Adipose tissue (tissue), 3 donors: ENCODE measurements around the gene NUTF2. TPM values are rescaled to one million over a fixed set of nuclear protein-coding genes. Genes with fewer than 3 reads are reported as not detected.
A peak's percentile ranks its signal among the peaks of the same experiment; 100 is the strongest.
"Not testable (repeated sequence)": the region's sequence is repeated elsewhere in the genome, so short reads cannot be mapped to it uniquely, and the experiment has no call there.

Experiments
- H3K27ac ChIP-seq: one replicate; pipeline ENCODE4 v1.5.1; 2013; ENCODE audit warnings: low read depth, low read length
- WGBS, 3 donors: extraction: QIAGEN DNeasy Blood & Tissue Kit; methylation state at CpG; one replicate each; pipeline ENCODE4 v1.1.7; 2013; 5-methylcytosine and 5-hydroxymethylcytosine counted together
- polyA plus RNA-seq, 3 donors: library from polyadenylated mRNA; stranded (reverse); fragments of 200-250 nt; gene quantifications; one replicate each; pipeline ENCODE4 v1.2.3, GENCODE V29; 2013
- donor health status: healthy with polysubstance abuse.
- donor health status: Bipolar disorder and iron deficiency.
- donor health status: healthy.

NUTF2 gene
- polyA plus RNA-seq, 3 donors = 63.8 to 120 (median 113) TPM

- peak overlapping the region; percentile 52 for H3K27ac ChIP-seq
- WGBS, 3 donors = 17 to 64% (median 57%) methylated on average over 3 of the region's 3 CpGs
These were observed 11.0 kb downstream of the NUTF2 start for GRCh38 chr16:67857547-67858233.

GRCh38 chr16:67858500-67858899, 11.8 kb downstream of the NUTF2 start:
- H3K27ac ChIP-seq = peak overlapping the region; percentile 52
- 58 to 76% (median 64%) methylated on average over 4 of the region's 4 CpGs for WGBS, 3 donors

DNA sequence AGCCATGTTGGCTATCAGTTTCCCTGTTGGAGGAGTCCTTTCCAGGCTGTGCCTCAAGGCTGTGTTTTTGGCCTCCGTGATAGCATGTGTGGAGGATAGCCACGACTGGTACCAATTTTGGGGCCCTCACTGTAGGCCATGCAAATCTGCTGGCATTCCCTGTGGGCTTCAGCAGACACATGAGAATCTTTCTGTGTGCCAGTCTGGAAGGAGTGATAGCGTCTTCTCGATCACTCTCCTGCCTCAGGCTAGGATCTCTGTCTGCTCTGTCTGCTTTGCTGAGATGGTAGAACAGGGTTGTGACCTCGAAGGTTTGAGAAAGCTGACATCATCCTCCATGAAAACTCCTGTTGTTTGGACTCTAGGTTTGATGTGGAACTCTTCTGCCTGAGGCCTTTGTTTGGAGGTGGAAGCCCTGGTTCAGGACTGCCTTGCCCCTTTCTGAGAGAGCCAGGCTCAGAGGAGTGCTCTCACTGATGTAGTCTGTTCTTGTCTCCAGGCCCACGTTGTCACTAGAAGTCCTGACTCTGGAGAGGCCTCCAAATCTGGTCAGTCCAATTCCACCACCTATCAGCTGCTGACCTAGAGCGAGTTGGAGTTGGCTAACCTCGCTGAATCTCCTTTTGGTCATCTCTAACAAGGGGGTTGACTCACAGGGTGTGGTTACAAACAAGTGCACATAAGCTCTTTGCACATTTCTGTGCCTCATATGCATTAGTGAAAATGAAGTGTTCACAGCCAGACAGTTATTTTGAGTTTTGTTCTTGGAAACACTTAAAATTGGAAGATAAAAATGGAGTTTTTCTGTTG, 14.1 kb downstream of the NUTF2 start:
- H3K27ac ChIP-seq = peak overlapping the region; percentile 23
- 82 to 85% (median 83%) methylated on average over 8 of the region's 8 CpGs for WGBS, 3 donors

DNA sequence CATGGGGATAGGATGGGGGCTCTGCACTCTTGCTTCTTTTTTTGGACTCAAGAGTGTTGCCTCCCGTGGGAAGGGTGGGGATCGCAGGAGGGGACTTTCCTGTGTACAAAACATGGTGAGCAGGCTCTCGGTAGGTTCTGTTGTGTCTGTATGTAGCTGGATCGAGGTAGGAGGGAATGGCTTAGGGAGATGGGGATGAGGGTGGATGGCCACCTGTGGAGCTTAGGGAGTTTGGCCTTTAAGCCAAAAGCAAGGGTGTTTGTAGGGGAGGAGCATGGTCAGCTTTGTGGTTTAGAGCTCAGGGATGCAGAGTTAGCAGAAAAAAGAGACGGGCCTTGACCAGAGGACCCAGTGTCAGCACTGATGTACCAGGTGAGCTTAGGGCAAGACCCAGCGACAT, 15.1 kb downstream of the NUTF2 start:
- no peak overlapping the region for H3K27ac ChIP-seq
- WGBS, 3 donors = 81 to 89% (median 81%) methylated on average over 6 of the region's 6 CpGs

- no peak overlapping the region for H3K27ac ChIP-seq
- WGBS, 3 donors = 59 to 82% (median 61%) methylated on average over 11 of the region's 11 CpGs
These were observed 16.2 kb downstream of the NUTF2 start for GRCh38 chr16:67862623-67863583.

DNA sequence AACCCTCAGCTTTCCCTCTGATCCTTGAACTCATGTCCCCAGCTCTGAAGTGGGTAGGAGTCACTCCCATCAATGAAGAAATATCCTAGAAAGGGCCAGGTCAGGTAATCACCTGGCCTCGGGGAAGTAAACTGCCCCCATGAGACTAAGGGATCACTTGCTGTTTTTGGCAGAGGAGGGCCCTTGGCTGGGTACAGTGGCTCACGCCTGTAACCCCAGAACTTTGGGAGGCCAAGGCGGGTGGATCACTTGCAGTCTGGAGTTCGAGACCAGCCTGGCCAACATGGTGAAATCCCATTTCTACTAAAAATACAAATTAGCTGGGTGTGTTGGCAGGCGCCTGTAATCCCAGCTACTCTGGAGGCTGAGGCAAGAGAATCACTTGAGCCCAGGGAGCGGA, 17.3 kb downstream of the NUTF2 start:
- WGBS, 3 donors = 91 to 95% (median 93%) methylated on average over 6 of the region's 6 CpGs

DNA sequence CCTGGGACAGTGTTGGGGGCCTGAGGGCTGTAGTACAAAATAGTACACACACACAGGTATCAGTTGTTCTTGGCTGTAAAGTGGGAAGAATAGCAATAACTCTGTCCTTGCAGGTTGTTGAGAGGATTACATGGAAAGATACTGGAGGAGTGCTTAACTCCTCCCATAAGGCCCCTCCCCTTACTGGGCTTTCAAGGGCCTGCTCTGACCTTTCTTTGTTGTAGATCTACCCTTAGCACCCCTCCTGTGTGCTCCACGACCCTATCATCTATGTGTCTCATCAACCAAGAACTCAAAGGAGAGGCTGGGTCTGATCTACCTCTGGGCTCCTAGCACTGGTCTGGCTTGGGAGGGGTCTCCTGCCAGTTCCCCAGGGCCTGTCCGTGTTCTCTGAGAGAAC, 17.9 kb downstream of the NUTF2 start:
- 77 to 93% (median 92%) methylated on average over 2 of the region's 2 CpGs for WGBS, 3 donors
- no peak overlapping the region for H3K27ac ChIP-seq

More for the DNA sequence above, 17.3 kb downstream of the NUTF2 start:
- not testable (repeated sequence) for H3K27ac ChIP-seq

DNA sequence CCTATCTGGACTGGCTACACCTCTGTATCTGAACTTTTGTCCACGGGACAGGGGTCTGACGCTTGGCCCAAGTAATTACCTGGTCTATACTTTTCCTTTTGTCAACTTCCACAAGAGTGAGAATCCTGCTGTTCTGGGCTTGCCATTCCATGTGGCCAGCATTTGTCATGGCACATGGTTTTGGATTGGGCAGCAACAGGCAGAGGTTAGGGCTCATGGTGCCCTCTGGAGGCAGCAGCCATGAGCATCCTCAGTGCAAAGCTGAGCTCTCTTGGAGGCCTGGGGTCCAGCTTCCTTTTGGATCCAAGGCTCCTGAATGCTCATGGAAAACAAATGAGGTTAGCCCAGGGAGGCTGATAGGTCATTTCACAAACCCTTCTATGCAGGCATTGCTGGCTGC, 18.6 kb downstream of the NUTF2 start:
- WGBS, 3 donors = 83 to 100% (median 89%) methylated on average over 2 of the region's 2 CpGs
- no peak overlapping the region for H3K27ac ChIP-seq

DNA sequence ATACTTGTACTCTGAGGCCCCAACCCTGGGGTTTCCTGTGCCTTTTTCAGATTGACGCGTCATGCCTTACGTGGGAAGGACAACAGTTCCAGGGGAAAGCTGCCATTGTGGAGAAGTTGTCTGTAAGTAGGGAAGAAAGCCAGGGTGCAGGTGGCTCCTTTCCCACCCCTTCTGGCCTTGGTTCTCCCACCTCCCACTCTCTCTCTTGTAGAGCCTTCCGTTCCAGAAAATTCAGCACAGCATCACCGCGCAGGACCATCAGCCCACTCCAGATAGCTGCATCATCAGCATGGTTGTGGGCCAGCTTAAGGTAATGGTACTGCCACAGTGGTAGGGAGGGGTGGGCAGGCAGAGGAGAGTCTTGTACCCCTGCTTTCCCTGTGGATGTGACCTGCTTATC, 21.6 kb downstream of the NUTF2 start:
- 42 to 95% (median 93%) methylated on average over 6 of the region's 6 CpGs for WGBS, 3 donors

GRCh38 chr16:67869653-67870052, 22.9 kb downstream of the NUTF2 start:
- WGBS, 3 donors = 86 to 89% (median 88%) methylated on average over 7 of the region's 7 CpGs

More for the DNA sequence above, 21.6 kb downstream of the NUTF2 start:
- no peak overlapping the region for H3K27ac ChIP-seq

GRCh38 chr16:67871256-67871655, 24.5 kb downstream of the NUTF2 start:
- H3K27ac ChIP-seq = no peak overlapping the region
- WGBS, 3 donors = 70 to 79% (median 75%) methylated on average over 3 of the region's 3 CpGs

More at GRCh38 chr16:67869653-67870052, 22.9 kb downstream of the NUTF2 start:
- H3K27ac ChIP-seq = no peak overlapping the region

DNA sequence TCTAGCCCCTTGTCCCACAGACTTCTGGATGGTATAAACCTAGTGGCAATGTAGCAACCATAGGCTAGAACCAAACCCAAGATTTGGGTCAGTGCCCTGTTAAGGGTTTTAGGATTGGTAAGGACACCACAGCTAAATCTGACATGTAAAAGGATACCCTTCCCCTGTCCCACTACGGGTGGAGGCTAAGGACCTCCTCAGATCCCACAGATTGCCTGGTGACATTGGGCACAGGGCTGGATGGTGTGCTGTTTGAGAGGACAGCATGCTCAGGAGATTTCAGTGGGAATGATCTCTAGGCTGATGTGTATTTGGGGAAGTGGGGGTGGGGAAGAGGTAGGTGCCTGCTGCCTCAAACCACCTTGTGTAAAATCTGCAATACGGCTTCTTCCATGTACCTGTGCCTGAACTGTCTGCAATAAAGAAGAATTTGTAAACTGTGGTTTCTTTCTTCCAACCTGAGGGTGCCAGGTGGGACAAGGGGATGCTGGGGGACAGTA, 25.4 kb downstream of the NUTF2 start:
- H3K27ac ChIP-seq = peak overlapping the region; percentile 11
- WGBS, 3 donors = 42 to 62% (median 61%) methylated on average over 2 of the region's 2 CpGs

GRCh38 chr16:67872631-67873434, 26.1 kb downstream of the NUTF2 start, which contains the start of gene EDC4:
TSS of gene EDC4 (plus strand) at chr16:67873052. CDS start at chr16:67873262, 210 bp downstream.
- WGBS, 3 donors = 1% methylated on average over 61 to 72 of the region's 72 CpGs
- H3K27ac ChIP-seq = peak within 1 kb of the TSS; percentile 11

- WGBS, 3 donors = 8 to 13% (median 13%) methylated on average over 23 of the region's 23 CpGs
- H3K27ac ChIP-seq = no peak overlapping the region
These were observed 27.0 kb downstream of the NUTF2 start for GRCh38 chr16:67873435-67874370.

DNA sequence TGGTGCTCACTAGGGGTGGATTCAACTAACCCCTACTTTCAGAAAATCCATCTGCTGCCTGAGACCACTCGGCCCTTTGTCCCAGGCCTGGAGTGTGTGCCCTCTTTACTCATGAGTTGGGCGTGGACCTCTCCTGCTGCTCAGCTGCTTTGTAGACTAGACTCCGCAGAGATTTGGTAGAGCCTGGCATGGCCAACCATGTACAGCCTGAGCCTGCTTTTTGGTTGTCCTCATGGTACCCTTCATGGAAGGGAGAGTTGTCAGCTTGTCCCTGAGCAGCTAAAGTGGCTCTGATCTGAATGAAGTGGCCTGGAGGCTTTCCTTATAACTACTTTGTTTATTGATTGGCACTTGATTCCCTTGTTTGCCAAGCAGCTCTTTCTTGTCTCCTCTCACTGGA, 27.6 kb downstream of the NUTF2 start:
- 52 to 84% (median 83%) methylated on average over 3 of the region's 3 CpGs for WGBS, 3 donors
- no peak overlapping the region for H3K27ac ChIP-seq

GRCh38 chr16:67877064-67877463, 30.3 kb downstream of the NUTF2 start:
- WGBS, 3 donors = 95 to 97% (median 96%) methylated on average over 11 of the region's 11 CpGs
- no peak overlapping the region for H3K27ac ChIP-seq
